Measurements from ENCODE around the gene SPR.

SPR gene

DNA sequence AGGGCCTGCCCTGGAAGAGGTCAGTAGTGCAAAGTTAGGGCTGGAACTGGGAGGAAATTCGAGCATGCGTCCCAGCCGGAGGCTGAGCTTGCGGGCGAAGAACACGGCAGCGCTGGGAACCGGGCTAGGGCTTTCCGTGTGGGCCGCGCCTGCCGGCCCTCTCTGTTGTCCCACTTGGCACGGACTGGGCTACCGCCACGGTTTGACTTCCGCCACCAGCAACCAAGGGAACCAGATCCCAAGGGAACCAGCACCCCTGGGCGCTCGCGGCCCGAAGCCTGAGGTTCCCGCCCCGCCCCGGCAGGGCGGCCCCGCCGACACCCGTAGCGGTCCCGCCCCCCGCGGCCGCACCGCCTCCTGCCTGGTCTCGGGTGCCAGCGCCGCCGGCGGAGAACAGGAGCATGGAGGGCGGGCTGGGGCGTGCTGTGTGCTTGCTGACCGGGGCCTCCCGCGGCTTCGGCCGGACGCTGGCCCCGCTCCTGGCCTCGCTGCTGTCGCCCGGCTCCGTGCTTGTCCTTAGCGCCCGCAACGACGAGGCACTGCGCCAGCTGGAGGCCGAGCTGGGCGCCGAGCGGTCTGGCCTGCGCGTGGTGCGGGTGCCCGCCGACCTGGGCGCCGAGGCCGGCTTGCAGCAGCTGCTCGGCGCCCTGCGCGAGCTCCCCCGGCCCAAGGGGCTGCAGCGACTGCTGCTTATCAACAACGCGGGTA is at the start of gene SPR:
Gene SPR, plus strand, starts transcription at position 377 of the 708 bp plus-strand sequence. Its CDS starts 25 bp downstream, at position 402.
- DNase-seq, result no peak

DNA sequence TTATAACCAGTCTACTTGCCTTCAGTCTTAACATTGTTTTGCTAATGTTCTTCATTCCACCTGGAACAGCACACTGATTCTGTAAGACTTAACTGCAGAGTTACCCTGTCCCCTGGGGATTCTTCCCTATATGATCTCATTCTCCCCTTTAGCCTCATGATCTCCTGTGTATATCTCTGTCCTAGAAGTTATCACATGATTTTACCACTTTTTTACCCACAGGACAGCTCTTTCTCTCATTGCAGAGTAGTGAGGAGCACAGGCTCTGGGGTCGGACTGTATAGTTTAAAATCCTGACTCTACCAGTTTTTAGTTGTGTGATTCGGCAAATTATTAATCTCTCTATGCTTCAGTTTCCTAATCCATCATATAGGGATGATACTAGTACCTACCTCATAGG is 47.1 kb upstream of the SPR start:
- no peak for DNase-seq

DNA sequence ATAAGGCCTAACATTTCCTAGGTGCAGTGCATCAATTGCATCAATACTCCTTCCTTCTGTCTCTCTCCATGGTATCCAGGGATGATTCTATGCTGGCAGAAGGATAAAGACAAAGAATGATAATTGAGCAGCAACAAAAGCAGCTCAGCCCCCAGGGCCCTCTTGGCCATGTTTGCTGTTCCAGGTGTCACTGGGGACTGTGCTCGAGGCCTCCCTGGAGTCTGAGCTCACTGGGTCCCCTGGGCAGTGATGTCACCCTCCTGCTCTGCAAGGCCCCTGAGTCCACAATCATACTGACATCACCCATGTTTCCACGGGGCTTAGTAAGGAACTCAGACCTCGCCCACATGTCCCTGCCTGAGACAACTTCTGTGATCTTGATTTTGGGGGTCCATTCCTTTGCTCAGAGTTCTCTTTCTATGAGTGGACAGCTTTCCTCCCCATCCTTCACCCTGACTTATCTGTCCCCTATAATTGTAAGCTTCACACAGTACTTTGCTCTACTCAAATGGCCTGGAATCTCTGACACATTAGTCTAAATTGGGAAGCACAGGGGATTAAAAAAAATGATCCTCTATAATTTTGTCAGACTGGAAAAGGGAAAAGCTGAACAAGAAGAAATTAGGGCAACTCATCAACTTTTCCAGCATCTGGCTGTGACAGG is 45.6 kb upstream of the SPR start:
- no peak for DNase-seq

DNA sequence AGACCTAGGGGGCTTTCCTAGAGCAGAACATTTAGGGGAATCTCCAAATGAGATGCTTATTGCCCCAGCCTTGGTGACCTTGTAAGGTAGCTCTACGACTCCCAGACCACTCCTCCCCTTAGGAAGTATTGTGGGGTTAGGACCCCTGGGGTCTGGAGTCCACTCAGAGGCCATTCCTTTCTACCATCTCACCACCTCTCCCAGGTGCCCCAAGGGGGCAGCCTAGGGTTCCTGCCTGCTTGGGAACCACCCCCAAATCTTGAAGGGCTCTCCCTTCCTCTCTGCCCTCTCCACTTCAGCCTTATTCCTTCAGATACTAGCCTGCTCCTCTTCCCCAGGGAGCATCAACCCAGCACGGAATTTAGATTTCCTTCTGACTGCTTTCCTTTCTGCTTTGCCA is 43.9 kb upstream of the SPR start:
- DNase-seq, result no peak

DNA sequence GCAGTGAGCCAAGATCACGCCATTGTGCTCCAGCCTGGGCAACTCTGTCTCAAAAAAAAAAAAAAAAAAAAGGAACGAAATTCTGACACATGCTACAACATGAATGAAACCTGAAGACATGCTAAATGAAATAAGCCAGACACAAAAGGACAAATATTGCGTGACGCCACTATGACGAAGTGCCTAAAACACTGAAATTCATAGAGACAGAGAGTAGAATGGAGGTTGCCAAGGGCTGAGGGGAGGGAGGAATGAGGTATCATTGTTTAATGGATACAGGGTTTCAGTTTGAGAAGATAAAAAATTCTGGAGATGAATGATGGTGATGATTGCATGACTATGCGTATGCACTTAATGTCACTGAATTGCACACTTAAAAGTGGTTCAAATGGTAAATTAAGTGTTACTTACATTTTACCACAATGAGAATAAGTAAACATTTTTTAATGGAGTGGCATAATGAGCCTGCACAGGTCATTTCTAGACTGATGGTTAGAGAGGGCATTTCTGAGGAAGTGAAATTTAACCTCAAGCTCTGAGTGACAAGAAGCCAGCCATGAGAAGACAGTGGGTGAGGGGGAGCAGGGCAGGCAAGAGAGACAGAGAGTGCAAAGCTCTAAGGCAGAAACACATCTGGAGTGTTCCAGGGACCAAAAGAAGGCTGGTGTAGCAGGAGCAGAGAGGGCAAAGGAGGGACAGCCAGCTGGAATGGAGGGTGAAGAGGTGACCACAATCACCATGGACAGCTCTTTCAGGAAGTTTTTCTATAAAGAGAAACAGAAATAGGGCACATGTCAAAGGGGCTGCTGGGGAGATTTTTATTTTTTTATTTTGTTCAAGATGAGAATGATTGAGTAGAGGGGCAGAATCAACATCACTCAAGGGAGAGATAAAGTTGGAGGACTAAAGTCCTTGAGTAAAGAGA is 40.8 kb upstream of the SPR start:
- DNase-seq, result no peak

DNA sequence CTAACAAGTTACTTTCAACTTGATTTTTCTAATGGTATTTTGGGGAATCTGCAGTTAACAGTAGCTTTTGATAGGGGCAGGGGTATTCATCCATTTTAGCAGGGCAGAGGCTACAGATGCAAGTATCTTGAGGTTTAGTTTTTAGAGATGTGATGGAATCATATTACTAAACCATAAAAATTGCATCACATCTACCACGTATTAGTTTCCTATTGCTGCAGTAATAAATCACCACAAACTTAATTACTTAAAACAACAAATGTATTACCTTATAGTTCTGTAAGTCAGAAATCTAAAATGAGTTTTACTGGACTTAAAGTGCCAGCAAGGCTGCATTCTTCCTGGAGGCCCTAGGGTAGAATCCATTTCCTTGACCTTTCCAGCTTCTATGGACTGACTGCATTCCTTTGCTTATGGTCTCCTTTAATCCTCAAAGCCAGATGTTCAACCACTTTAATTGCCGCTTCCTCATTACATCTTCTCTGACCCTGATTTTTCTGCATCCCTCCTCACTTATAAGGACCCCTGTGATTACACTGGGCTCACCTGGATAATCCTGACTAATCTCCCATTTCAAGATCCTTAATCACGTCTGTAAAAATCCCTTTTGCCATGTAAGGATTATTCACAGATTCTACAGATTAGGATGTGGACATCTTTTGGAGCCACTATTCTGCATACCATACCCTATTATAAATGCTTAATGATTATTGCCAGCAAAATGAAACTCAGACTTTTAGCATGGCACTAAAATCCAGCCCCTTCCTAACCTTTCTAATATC is 39.5 kb upstream of the SPR start:
- DNase-seq, result no peak

DNA sequence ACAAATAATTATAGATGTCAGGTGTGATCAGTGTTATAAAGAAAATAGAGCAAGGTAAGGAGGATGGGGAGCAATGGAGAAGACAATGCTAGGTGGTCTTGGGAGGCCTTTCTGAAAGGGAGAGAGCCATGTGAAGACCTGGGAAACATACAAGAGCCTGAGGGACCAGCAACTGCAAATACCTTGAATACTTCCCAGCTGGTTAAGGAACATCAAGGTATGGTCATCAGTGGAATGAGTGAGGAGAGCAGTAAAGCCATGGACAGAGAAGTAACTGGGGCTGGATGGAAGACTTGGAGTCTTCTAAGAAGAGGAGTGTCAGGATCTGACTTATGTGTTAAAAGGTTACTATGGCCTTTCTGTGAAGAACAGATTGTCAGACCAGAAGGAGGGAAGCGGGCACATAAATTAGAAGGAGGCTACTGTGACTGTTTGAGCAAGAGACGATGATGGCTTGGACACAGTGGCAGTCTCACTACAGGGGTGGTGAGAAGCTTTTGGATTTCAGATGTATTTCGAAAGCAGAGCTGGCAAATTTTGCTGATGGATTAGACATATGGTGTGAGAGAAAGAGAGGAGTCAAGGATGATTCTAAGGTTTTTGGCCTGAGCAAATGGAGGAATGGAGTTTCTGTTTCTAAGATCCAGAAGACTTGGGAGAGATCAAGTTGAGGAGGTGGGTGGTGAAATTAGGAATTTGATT is 38.6 kb upstream of the SPR start:
- DNase-seq, result no peak

DNA sequence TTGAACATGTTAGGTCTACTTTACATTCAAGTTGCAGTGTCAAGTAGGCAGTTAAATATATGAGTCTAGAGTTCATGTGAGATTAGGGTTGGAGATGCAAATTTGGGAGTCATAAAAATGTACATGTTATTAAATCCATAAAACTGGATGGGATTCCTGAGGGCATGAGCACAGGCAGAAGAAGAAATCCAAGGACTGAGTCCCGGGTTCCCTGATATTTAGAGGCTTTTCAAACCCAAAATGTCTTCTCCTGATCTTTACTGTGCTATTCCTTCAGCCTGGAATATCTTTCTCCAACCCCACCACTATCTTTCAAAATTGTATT is 38.1 kb upstream of the SPR start:
- DNase-seq, result no peak

DNA sequence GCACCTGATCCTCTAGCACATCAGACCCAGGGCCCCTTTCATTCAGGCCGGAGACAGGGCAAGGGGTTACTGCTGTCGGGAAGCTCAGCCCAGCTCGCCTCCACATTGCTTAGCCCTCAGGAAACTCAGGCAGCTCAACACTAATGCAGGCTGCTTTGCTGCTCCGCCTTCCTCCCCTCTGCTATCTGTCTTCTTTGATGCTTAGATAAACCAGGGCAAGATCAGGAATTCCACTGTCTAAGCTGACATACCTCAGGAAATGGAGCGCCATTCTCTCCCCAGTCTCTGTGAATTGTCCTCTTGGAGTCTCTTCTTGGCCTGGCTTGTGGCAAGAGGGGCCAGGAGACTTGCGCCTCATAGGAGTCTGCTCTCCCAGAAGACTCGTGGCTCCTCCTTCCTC is 35.9 kb upstream of the SPR start:
- no peak for DNase-seq

DNA sequence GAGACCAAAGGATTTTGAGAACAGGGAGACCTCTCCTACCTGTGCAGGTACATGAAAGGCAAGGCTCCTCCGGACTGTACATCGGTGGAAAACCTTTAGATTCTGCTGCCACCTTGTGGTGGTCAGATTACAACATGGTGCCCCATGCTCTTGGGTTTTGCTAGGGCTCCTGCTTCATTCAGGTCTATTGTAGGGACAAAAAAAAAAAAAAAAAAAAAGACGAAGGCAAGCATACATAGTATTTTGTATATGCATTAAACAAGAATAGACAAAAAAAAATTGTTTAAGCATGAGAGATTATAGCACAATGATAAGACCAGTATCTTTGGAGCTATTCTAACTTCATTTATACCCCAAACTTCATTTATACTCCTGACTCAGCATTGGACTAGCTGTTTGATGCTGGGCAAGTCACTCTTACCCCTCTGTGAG is 27.4 kb upstream of the SPR start:
- DNase-seq, result no peak

DNA sequence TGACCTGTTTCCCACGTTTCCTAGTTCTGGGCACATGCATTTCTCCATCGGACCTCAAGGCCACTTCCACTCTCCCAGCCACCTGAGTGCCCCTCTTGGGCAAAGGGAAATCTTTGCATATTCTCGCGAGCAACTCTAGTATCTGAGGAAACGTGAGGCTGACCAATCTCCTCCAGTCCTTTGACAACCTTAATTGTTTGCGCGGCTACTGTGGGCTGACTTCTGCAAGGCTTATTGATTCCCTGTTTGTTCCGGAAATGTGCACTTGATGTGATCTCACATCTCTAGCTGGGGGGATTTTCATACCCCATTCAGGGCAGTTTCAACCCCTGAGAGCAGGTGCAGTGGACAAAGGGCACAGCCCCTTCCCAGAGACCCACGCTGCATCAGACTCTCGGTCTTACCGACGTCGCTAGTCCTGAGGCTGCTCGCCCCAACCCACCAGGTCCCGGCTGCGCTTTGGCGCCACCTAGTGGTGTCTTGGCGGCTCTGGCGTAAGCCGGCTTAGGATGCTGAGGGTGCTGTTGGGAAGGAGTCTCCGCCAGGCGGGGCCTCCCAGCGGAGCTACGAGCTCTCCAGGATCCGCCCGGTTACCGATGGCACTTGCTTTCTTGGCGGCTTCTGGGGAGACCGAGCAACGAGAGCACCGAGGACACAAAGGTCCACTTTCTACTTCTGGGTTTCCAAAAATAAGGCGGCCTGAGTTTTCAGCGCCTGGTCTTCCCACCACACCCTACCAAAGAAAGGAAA is 24.8 kb upstream of the SPR start:
- DNase-seq, result no peak

DNA sequence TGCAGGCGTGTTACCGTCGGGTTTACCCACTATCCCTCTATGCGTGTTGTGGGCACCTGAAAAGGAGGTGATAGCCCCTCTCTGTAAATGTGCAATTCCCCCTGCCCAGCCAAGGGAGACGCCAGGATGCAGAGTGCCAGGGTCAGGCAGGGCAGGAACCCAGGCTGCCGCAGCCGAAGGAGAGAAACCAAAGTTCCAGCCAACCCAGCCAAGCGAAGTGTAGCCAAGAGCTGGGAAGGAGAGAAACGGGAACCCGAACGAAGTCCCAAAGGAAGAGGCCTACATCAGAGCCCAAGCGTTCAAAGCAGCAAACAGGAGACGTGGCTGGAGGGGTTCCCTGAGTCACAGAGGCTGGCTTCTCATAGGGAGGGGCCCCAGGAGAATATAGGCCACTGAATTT is 24.2 kb upstream of the SPR start:
- DNase-seq, result no peak

DNA sequence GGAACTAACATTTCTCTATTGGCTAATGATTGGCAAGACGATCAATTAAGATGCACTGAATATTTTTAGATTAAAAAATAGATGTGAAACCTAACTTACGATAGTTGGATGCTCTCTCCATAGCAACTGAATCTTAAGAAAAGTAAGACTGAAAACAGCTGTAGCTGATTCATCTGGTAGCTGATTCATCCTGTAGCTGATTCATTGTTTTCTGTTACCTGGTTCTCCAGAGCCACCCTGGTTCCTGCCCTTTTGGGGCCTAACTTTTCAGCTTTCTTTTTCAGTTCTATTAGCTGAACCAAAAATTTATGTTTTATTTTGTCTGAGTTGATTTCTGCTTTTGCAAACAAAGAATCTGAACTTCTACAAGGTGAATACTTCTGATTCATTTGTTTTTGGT is 22.7 kb upstream of the SPR start:
- DNase-seq, result no peak

DNA sequence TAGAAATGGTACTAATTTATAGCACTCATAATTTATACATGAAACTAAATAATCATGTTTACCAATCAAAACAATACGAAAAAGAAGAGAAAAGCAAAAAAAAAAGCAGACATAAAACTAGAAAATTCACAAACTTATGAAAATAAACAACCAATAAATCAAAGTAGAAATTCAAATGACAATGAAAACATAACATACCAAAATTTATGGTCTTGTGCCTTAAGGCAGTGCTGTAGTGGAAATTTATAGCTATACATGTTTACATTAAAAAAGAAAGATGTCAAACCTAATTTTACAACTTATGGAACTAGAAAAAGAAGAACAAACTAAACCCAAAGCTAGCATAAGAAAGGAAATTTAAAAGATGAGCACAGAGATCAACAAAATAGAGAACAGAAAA is 16.1 kb upstream of the SPR start:
- no peak for DNase-seq

DNA sequence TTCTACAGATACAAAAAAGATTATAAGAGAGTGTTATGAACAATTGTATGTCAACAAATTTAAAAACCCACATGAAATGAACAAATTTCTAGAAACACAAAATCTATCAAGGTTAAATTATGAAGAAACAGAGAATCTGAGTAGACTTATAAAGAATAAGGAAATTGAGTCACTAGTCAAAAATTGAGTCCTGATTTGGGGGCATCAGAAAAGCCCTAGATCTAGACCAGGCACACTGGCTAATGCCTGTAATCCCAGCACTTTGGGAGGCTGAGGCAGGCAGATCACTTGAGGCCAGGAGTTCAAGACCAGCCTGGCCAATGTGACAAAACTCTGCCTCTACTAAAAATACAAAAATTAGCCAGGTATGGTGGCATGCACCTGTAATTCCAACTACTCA is 15.3 kb upstream of the SPR start:
- DNase-seq, result no peak

DNA sequence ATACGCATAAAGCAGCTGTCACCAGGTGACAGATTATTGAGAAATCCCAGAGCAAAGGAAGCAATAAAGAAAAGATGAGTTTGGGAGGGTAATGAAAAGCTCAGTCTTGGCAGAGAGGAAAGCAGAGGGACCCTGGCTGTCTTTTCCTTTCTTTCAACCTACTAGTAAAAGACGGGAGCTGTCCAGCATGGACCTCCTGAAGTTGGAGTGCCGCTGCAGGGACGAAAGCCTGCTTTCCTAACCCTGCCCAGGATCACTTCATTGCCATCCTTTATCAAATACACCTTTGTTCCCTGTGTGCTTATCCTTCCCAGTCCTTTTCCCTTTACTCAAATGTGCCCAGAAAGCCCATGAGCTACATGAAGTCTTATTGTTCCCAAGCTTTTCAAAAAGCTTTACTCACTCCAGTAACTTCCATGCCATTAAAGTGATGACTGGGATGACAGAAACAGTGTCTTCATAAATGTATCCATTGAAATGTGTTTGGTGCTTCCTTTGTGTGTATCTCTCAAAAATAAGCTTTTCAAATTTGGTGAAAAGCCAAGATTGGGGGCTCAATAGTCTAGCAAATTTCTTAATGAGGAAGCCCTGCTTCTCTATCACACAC is 3.7 kb upstream of the SPR start:
- no peak for DNase-seq

DNA sequence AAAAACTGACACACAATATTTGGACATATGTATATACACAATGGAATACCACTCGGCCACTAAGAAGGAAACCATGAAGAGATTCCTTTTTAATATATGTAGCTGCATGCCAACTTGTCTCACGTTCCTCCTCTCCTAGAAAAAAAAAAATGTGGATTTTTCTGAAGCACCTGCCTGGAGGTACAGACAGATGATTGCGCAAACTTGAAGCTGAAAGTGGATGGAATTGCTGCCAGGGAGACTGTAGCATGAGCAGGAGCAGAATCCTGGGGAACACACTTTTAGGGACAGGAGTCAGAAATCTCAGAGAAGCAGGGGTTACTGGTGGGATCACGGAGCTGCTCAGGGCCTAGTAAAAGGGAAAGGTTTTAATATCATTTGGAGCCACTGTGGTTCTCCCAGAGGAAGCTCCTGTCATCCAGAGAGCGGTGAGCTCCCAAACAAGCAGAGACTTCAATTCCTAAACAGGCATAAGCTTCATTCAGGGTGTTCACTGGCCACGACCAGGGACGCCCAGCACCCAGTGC is 640 bp upstream of the SPR start:
- no peak for DNase-seq

DNA sequence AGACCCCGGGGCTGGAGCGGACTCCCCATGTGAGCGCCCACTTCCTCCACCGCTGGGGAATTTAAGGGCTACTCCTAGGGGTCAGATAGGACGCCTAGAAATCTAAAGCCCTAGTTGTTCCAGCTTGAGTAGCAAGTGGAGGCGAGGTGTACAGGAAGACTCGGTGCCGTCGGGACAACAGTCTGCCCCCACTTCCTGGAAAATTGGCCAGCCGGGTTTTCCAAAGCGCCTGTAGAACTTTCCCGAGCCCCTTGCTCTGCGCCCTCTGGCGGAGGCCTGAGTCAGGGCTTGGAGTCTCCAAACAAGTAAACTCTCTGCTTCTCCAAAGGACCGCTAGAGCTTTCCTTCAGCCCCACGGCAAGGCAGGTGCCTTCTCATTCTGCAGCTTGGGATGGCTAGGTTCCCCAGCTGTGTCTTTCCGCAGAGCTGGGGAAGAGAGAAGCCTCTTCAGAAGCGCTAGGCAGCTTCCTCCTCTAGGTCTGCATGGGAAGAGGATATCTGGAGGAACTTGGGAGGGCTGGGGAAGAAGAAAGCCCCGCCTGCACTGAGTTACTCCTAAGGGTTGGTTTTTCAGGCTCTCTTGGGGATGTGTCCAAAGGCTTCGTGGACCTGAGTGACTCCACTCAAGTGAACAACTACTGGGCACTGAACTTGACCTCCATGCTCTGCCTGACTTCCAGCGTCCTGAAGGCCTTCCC is 681 bp downstream of the SPR start:
- DNase-seq, result no peak

DNA sequence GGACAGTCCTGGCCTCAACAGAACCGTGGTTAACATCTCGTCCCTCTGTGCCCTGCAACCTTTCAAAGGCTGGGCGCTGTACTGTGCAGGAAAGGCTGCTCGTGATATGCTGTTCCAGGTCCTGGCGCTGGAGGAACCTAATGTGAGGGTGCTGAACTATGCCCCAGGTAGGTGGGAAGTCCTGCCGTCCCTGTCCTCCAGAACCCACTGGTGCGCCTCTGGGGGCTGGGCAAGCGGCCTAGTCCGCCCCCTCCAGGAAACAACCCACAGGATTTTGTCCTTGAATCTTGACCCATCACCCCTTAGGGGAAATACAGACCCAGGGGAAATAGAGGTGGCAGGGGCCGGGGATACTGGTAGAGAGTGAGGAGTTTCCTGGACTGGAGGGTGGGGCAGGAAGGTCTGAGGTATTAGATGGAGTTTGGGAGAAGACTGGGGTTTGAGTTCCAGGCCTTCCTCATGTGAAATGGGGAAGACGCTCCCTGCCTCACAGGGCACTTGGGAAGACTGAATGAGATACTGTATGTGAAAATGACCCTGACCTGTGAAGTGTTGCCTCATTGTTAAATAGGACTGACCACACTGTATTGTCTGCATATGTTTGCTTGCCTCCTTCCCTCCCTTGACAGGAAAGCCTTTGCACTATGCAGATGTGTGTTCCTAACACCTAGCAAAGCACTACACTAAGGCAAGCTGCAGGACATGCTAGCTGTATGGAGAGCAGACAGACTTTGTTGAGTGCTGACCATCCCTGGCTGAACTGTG is 1.4 kb downstream of the SPR start:
- no peak for DNase-seq

DNA sequence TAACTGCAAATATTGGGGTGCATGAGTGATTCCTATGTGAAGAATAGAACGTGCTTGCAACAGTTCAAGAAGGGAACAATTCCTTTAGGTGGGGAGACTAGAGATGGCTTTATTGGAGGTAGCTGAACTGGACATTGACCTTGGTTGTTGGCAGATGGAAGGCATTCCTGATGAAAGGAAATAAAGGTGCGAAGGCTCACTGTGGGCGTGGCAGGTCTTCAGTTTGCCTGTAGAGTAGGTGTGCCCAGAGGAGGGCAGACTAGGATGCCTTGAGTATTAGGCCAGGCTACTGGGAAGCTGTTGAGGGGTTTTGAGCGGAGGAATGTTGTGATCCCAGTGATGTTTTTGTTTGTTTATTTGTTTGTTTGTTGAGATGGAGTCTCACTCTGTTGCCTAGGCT is 2.8 kb downstream of the SPR start:
- no peak for DNase-seq

All from cortex of kidney (tissue), 1 donor.